ENCODE measurements around the gene KCNQ2.
A peak's percentile ranks its signal among the peaks of the same experiment; 100 is the strongest.

KCNQ2 gene

GRCh38 chr20:63502671-63503172, 30.3 kb upstream of the KCNQ2 start:
- no peak overlapping the region for H3K4me3 ChIP-seq (ENCODE audit: low read depth, low read length)
- no peak for DNase-seq (ENCODE audit: low read depth)

GRCh38 chr20:63501818-63502670, 29.6 kb upstream of the KCNQ2 start:
- DNase-seq (ENCODE audit: low read depth) = no peak
- no peak overlapping the region for H3K4me3 ChIP-seq (ENCODE audit: low read depth, low read length)

- no peak overlapping the region for H3K4me3 ChIP-seq (ENCODE audit: low read depth, low read length)
- DNase-seq (ENCODE audit: low read depth) = no peak
Observed at GRCh38 chr20:63500902-63501817, 28.7 kb upstream of the KCNQ2 start.

- H3K4me3 ChIP-seq (ENCODE audit: low read depth, low read length) = no peak overlapping the region
- DNase-seq (ENCODE audit: low read depth) = no peak
Observed at GRCh38 chr20:63500151-63500901, 27.9 kb upstream of the KCNQ2 start.

- DNase-seq (ENCODE audit: low read depth) = no peak
- H3K4me3 ChIP-seq (ENCODE audit: low read depth, low read length) = peak overlapping the region; percentile 23
Observed at GRCh38 chr20:63499338-63499969, 27.0 kb upstream of the KCNQ2 start.

- no peak for DNase-seq (ENCODE audit: low read depth)
- H3K4me3 ChIP-seq (ENCODE audit: low read depth, low read length) = peak within 1 kb of the TSS; percentile 31
Observed at GRCh38 chr20:63498960-63499337, 26.5 kb upstream of the KCNQ2 start, which contains the start of gene EEF1A2. Gene EEF1A2 (minus strand): TSS chr20:63499083. CDS start chr20:63497763, 1,320 bp downstream.

GRCh38 chr20:63497946-63498935, 25.8 kb upstream of the KCNQ2 start:
- DNase-seq (ENCODE audit: low read depth) = no peak
- H3K4me3 ChIP-seq (ENCODE audit: low read depth, low read length) = no peak overlapping the region

GRCh38 chr20:63497138-63497945, 24.9 kb upstream of the KCNQ2 start:
- DNase-seq (ENCODE audit: low read depth) = no peak
- H3K4me3 ChIP-seq (ENCODE audit: low read depth, low read length) = no peak overlapping the region

GRCh38 chr20:63496596-63497120, 24.2 kb upstream of the KCNQ2 start:
- H3K4me3 ChIP-seq (ENCODE audit: low read depth, low read length) = no peak overlapping the region
- no peak for DNase-seq (ENCODE audit: low read depth)

- peak overlapping the region; percentile 15 for H3K4me3 ChIP-seq (ENCODE audit: low read depth, low read length)
- DNase-seq (ENCODE audit: low read depth) = no peak
Observed at GRCh38 chr20:63495741-63496595, 23.5 kb upstream of the KCNQ2 start.

- DNase-seq (ENCODE audit: low read depth) = no peak
- H3K4me3 ChIP-seq (ENCODE audit: low read depth, low read length) = no peak overlapping the region
Observed at GRCh38 chr20:63495167-63495720, 22.8 kb upstream of the KCNQ2 start.

- H3K4me3 ChIP-seq (ENCODE audit: low read depth, low read length) = no peak overlapping the region
Observed at GRCh38 chr20:63494420-63495166, 22.1 kb upstream of the KCNQ2 start.

GRCh38 chr20:63494084-63494419, 21.6 kb upstream of the KCNQ2 start:
- no peak overlapping the region for H3K4me3 ChIP-seq (ENCODE audit: low read depth, low read length)
- no peak for DNase-seq (ENCODE audit: low read depth)

More at GRCh38 chr20:63494420-63495166, 22.1 kb upstream of the KCNQ2 start:
- DNase-seq (ENCODE audit: low read depth) = no peak

GRCh38 chr20:63493563-63494020, 21.1 kb upstream of the KCNQ2 start:
- no peak overlapping the region for H3K4me3 ChIP-seq (ENCODE audit: low read depth, low read length)
- DNase-seq (ENCODE audit: low read depth) = no peak

GRCh38 chr20:63492982-63493381, 20.5 kb upstream of the KCNQ2 start:
- H3K4me3 ChIP-seq (ENCODE audit: low read depth, low read length) = no peak overlapping the region
- DNase-seq (ENCODE audit: low read depth) = no peak

Measured in skeletal muscle cell (primary cell).